Measurements from ENCODE around the gene SMCO2.

The SMCO2 gene

DNA sequence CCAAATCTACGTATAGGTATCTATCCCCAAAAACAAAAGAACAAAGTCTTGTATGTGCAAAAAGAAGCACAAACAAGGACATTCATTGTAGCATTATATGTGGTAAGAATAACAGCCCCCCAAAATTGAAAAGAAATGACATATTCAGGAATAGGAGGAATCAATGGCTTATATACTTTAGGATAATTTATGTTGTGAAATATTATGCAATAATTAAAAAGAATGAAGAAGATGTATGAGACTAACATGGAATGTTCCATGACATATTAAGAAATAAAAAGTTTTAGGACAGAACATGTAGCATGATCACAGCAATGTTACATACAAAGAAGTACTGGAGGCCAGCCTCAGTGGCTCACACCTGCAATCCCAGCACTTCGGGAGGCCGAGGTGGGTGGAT, 9.1 kb downstream of the SMCO2 start:
- DNase-seq, result no peak

- DNase-seq, result no peak
Observed at GRCh38 chr12:27456618-27457017, 10.1 kb downstream of the SMCO2 start.

GRCh38 chr12:27460471-27460978, 14.0 kb downstream of the SMCO2 start:
- peak; percentile 35 for DNase-seq

DNA sequence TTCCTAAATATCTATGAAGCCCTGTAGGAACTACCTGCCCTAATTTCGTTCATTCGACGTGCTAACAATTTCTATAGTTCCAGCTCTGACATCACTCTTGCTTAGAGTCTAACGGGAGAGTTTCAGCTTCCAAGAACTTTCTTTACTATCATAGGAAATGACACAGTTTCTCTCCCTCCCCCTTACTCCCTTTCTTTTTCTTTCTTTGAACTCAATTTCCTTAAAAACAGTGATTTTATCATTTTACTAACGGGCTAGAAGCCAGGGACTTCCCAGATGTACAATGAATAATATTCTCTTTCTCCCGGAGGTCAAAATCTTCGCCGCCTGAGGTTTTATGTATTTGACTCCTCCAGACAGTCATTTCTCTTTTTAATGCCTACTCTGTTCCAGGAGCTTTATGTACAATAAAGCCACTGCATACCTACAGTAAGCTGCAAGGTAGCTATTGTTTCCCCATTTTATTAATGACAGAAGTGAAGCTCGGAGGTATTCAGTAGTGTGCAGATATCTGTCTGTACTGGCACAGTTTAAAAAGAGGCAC, 15.7 kb downstream of the SMCO2 start:
- DNase-seq, result no peak

GRCh38 chr12:27462851-27463250, 16.3 kb downstream of the SMCO2 start:
- DNase-seq, result no peak

DNA sequence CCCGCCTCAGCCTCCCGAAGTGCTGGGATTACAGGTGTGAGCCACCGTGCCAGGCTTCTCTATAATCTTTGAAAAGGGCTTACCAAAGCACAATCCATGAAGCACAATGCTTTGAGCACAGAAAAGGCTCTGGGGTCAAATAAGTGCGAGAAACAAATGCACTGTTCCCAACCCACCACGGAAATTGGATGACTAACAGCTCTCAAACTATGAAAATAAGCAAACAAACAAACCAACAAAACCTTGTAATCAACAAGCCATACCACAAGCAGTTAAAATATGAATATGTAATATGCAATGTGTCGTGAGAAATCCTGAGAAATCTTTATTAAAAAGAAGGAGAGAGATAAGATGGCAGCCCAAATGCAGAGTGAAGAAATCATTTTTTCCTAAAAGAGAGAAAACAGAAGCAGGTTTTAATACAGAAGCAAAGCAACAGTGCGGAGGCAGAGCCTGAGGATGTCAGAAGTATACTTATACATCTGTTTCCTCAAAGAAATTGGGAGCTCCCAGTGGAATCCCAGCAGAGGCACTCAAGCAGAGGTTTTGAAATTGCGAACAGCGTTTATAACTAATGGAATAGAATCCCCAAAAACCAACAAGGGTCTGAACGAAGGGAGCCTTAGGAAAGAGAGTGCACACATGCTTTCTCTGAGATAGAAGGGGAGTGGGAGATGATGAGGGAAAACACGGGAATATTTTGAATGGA, 17.1 kb downstream of the SMCO2 start:
- no peak for DNase-seq

DNA sequence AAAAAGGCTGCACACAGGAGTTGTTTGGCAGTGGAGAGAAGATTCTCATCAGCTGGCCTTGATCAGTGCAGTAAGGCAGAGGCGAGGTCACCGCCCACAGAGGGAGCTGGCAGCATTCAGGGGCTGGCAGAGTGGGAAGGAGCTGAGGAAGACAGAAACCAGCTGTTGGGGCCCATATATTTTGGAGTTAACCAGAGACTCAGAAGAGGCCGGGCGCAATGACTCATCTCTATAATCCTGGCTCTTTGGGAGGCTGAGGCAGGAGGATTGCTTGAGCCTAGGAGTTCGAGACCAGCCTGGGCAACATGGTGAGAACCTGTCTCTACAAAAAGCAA, 17.7 kb downstream of the SMCO2 start:
- DNase-seq, result no peak

GRCh38 chr12:27467641-27468040, 21.1 kb downstream of the SMCO2 start:
- no peak for DNase-seq

GRCh38 chr12:27468241-27468640, 21.7 kb downstream of the SMCO2 start:
- DNase-seq, result no peak

DNA sequence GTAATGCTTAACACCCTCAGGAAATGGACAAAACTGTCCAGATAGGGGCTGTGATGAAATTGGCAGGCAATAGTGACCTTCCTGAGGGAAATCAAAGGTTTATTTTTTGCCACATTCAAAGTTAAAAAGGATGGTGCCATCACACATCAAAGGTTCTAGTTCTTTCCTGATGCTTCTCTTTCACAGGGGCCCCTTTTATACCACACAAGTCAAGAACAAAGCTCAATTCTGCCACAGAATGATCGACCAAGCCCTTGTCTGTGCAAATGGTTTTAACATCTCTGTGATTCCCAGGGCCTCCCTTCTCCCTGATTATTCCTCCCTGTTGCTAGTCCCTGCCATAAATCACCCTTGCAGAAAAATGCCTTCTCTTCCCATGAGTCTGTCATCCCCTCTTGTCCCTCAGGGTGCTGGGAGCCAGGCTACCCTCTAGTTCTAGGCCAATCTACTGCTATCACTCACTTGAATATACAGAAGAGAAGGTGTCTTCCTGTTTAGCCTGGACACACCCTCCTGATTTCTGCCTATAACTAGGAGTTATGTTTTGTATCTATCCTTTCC, 22.7 kb downstream of the SMCO2 start:
- DNase-seq, result no peak

GRCh38 chr12:27472604-27473003, 26.1 kb downstream of the SMCO2 start:
- DNase-seq, result no peak

GRCh38 chr12:27474344-27474743, 27.8 kb downstream of the SMCO2 start:
- no peak for DNase-seq

- no peak for DNase-seq
Observed at GRCh38 chr12:27477049-27477448, 30.5 kb downstream of the SMCO2 start.

DNA sequence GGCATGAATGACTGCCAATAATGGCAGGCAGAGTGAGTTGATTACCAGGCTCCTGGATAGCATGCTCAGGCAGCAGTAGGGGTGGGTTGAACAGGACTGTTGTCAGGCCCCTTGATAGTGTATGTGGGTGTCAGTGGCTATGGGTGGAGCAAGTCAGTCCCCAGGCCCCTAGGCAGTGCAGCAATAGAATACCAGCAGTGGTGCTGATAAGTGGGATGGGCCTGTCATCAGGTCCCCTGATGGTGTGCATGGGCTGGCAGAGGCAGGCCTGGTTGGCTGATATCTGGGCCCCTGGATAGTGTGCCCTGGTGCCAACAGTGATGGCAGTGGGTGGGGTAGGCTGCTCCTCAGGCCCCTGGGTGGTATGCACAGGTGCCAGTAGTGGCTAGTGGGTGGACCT, 32.4 kb downstream of the SMCO2 start:
- no peak for DNase-seq

DNA sequence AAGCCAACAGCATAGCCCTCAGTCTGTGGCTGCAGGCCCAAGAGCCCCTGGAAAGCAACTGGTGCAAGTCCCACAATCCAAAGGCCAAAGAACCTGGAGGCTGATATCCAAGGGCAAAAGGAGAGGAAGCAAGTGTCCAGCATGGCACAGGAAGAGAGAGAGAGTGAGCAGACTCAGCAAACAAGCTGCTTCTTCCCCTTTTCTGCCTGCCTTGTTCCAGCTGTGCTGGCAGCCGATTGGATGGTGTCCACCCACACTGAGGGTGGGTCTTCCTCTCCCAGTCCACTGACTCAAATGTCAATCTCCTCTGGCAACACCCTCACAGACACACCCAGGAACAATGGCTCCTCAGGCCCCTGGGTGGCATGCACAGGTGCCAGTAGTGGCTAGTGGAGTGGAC, 33.5 kb downstream of the SMCO2 start:
- no peak for DNase-seq

DNA sequence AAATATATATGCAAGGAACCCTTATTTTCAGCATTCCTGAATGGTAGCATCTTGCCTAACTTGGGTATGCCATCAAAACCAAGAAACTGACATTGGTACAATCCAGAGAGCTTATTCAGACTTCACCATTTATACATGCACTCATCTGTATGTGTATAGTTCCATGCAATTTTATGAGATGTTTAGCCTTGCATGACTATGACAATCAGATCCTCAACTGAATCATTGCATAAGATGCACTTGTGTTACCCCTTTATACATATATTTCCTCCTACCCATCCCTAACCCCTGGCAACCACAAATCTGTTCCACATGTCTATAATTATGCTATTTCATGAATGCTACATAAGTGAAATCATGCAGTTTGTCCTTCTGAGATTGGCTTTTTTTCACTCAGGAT, 40.4 kb downstream of the SMCO2 start:
- DNase-seq, result no peak

GRCh38 chr12:27488479-27488878, 41.9 kb downstream of the SMCO2 start:
- DNase-seq, result no peak

DNA sequence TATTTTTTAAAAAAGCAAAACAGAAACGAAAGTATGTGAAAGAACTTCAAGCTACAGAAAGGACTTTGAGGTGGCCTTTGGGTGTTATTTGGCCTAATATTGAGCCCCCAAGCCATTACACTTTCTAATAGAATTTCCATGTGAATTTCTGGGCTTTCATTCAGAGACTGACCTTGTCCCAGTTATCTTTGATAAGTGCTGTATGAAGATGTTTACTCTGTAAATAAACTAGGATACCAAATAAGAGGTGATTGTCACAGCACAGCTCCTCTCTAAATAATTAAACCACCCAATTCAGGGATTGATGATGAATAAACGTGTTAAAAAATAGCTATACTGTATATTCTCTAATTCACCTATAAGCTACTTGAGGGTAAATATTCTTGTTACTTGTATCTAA, 44.7 kb downstream of the SMCO2 start:
- DNase-seq, result no peak

GRCh38 chr12:27493260-27493940, 46.9 kb downstream of the SMCO2 start:
- DNase-seq, result no peak

GRCh38 chr12:27497446-27497845, 50.9 kb downstream of the SMCO2 start:
- no peak for DNase-seq

- DNase-seq, result no peak
Observed at GRCh38 chr12:27498149-27498548, 51.6 kb downstream of the SMCO2 start.

DNA sequence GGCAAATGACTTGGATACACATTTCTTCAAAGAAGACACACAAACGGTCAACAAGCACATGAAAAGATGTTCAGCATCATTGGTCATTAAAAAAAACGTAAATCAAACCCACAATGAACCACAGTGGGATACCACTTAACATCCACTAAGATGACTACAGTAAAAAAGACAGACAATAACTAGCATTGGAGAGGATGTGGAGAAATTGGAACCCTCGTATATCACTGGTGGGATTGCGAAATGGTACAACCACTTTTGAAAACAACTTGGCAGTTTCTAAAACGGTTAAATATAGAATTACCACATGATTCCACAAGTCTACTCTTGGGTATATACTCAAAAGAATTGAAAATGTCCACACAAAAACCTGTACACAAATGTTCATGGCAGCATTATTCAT, 52.2 kb downstream of the SMCO2 start:
- no peak for DNase-seq

- DNase-seq, result no peak
Observed at GRCh38 chr12:27499377-27499776, 52.8 kb downstream of the SMCO2 start.

DNA sequence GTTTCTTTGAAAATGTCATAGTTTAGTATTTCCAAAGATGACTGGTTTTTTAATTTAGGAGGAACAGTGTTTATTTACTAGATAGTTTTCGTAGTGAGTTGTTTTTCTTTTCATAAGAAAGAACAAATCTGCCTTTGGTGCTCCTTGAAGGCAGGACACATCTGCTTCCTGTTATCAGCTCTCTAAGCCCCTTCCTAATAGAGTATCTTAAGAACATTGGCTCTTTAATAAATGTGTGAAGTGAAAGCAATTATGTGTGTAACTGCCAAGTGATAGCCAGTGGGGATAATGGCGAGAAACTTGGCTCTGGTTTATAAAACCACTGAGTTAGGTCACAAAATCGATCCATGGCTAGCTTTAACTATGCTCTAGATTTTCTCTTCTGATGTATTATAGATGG, 54.0 kb downstream of the SMCO2 start:
- DNase-seq, result no peak

Measured in activated CD8-positive, alpha-beta memory T cell treated with anti-CD3 and anti-CD28 coated beads, Interleukin-2, amount 50 U/mL, for 4 hours (primary cell).